Measurements from ENCODE around the gene TMC7. TPM values are rescaled to one million over a fixed set of nuclear protein-coding genes. Genes with fewer than 3 reads are reported as not detected.

TMC7 gene
- total and polyA plus RNA-seq, 9 of the 15 experiments (the other 6 are each of a cell fraction or from before 2014, with no cell fraction given) = 0.08 to 2.0 (median 1.5) TPM

GRCh38 chr16:19005561-19006445 is 22.1 kb downstream of the TMC7 start:
- Histone ChIP-seq H3K79me2 (ENCODE audit: control insufficient read depth, insufficient read depth, low read length) (no peaks in the 10 kb centered on the region), H3K9me1 (ENCODE audit: control insufficient read depth, insufficient read depth, low read length) (no peaks in the 10 kb centered on the region), H3K9ac (ENCODE audit: insufficient read depth in 1 of 2, low read depth in 2 of 2, low read length in 2 of 2) (no peak overlapping the region), H3K27me3 (ENCODE audit: control insufficient read depth in 2 of 2, insufficient read depth in 2 of 2, low read length in 2 of 2) (no peaks in the 10 kb centered on the region), H3K36me3 (ENCODE audit: control insufficient read depth, insufficient read depth, low read length) (no peaks in the 10 kb centered on the region), H4K20me1 (replicated peaks; ENCODE audit: control insufficient read depth, insufficient read depth, low read length) (no peaks in the 10 kb centered on the region), H3K27ac (ENCODE audit: extremely low read depth, low read depth, low read length) (no peak overlapping the region), H3K9me3 (replicated peaks; ENCODE audit: control insufficient read depth, insufficient read depth, low read depth, low read length) (peaks cover 3% of the 10 kb centered on the region; the same call in 1 of the 2 replicates), H2AFZ (ENCODE audit: low read depth, low read length) (no peak overlapping the region), H3K4me2 (ENCODE audit: insufficient read depth, low read length) (no peak overlapping the region), H3K4me3 (no peak overlapping the region), H3K4me1 (replicated peaks in 1 of 2; ENCODE audit: control insufficient read depth in 2 of 2, insufficient read depth in 2 of 2, low read length in 2 of 2) (0 out of 5 replicates have a peak, but pooled peaks cover 0 to 3% of the 10 kb centered on the region in 2 experiments)
- intact Hi-C loops (cut with micrococcal nuclease) = no loop called here
- TF ChIP-seq USF1 (CRISPR knock-in tag; IDR thresholded peaks at IDR 0.05) = peak; percentile 46; the same call in 1 of the 2 replicates
- TF ChIP-seq RREB1 (CRISPR knock-in tag; IDR thresholded peaks at IDR 0.05) = no peak
- peak; percentile 46 for TF ChIP-seq MAX (CRISPR knock-in tag; IDR thresholded peaks at IDR 0.05)
- TF ChIP-seq NONO (IDR thresholded peaks at IDR 0.05; ENCODE audit: low read depth in 2 of 2, low read length in 1 of 2) = no peak
- peak; percentile 34 for TF ChIP-seq PKNOX1 (IDR thresholded peaks at IDR 0.05)
- DNase-seq (ENCODE audit: extremely low read depth in 1 of 4, low spot score in 3 of 4) (no peak), FAIRE-seq (no peak), ATAC-seq (no peak)
- 52% methylated on average over 16 of the region's 16 CpGs for WGBS (ENCODE audit: insufficient coverage, low coverage, missing lambda C conversion rate)
- ChIA-PET POLR2A (interaction anchor here (0.7 kb wide), 1 partner anchor 11 kb away, joined by 4 read pairs; no protein-coding TSS in a partner anchor), CTCF (ENCODE audit: low intra/inter-chr PET ratio) (no interaction called here)
- in situ Hi-C loops (cut with MboI) = no loop called here
- no TSS peak for BruUV-seq (replicated peaks)

Data from K562 (cell line).